HG02759 (cell line): ENCODE data around the gene LRRC43.
"Not testable (repeated sequence)": the region's sequence is repeated elsewhere in the genome, so short reads cannot be mapped to it uniquely, and the experiment has no call there.

Source experiments
- ATAC-seq: cut with Tn5 transposase; IDR thresholded peaks from one replicate; pipeline ENCODE4 v1.9.1; 2021; ENCODE audit warnings: mild to moderate bottlenecking, moderate library complexity; ENCODE audit not compliant: unreplicated experiment

Gene LRRC43

GRCh38 chr12:122152754-122153153 is 30.2 kb upstream of the LRRC43 start:
- ATAC-seq, result no peak

GRCh38 chr12:122155705-122156104 is 27.2 kb upstream of the LRRC43 start:
- ATAC-seq, result no peak

- ATAC-seq, result no peak
Measured at GRCh38 chr12:122158700-122159285, 24.1 kb upstream of the LRRC43 start.

- no peak for ATAC-seq
Measured at GRCh38 chr12:122159882-122160281, 23.0 kb upstream of the LRRC43 start.

GRCh38 chr12:122160761-122161160 is 22.2 kb upstream of the LRRC43 start:
- ATAC-seq, result no peak

- ATAC-seq, result no peak
Measured at GRCh38 chr12:122161682-122162081, 21.2 kb upstream of the LRRC43 start.

- ATAC-seq, result no peak
Measured at GRCh38 chr12:122162976-122163375, 19.9 kb upstream of the LRRC43 start.

GRCh38 chr12:122166422-122167349 is 16.2 kb upstream of the LRRC43 start:
- no peak for ATAC-seq

GRCh38 chr12:122167356-122167925 is 15.5 kb upstream of the LRRC43 start:
- no peak for ATAC-seq

- no peak for ATAC-seq
Measured at GRCh38 chr12:122168492-122168891, 14.4 kb upstream of the LRRC43 start.

- no peak for ATAC-seq
Measured at GRCh38 chr12:122171399-122171798, 11.5 kb upstream of the LRRC43 start.

GRCh38 chr12:122172262-122172939 is 10.5 kb upstream of the LRRC43 start:
- ATAC-seq, result no peak

GRCh38 chr12:122174155-122174845 is 8.6 kb upstream of the LRRC43 start, which contains the start of gene IL31:
Gene IL31 (minus strand): TSS chr12:122174221. CDS start chr12:122174172, 49 bp downstream.
- ATAC-seq, result no peak

GRCh38 chr12:122176473-122176872 is 6.5 kb upstream of the LRRC43 start:
- not testable (repeated sequence) for ATAC-seq

- no peak for ATAC-seq
Measured at GRCh38 chr12:122183588-122183940, 641 bp downstream of the LRRC43 start.

GRCh38 chr12:122184517-122184916 is 1.6 kb downstream of the LRRC43 start:
- no peak for ATAC-seq

- ATAC-seq, result no peak
Measured at GRCh38 chr12:122185079-122185478, 2.2 kb downstream of the LRRC43 start.

GRCh38 chr12:122185494-122186082 is 2.7 kb downstream of the LRRC43 start:
- no peak for ATAC-seq

GRCh38 chr12:122187466-122187865 is 4.5 kb downstream of the LRRC43 start:
- ATAC-seq, result no peak
